Measurements from ENCODE around the gene DOCK1.

Gene DOCK1

DNA sequence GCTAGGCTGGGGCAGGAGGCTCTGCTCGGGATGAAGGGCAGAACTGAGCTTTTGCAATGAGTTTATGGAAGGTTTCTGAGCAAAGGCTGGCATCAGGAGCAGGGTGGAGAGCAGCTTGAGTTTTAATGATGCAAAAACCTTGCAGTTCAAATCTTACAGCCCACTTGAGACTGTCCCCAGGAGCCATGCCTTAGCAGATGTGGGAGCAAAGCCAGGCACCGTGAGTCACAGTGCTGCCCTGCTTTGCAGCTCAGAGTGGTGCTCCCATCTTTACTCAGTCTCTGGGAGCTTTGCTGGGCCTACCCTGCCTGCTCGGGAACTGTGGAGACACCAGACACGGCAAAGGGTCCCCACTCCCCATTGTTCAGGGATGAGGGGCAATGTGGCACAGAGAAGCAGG lies 521.5 kb downstream of the DOCK1 start:
- DNase-seq (ENCODE audit: low read depth in 2 of 2): no peak

GRCh38 chr10:127427926-127428325 lies 522.7 kb downstream of the DOCK1 start:
- no peak for DNase-seq (ENCODE audit: low read depth in 2 of 2)

GRCh38 chr10:127428385-127428980 lies 523.3 kb downstream of the DOCK1 start:
- no peak for DNase-seq (ENCODE audit: low read depth in 2 of 2)

- DNase-seq (ENCODE audit: low read depth in 2 of 2): no peak
These were observed 524.5 kb downstream of the DOCK1 start for GRCh38 chr10:127429601-127430312.

GRCh38 chr10:127431525-127431924 lies 526.3 kb downstream of the DOCK1 start:
- no peak for DNase-seq (ENCODE audit: low read depth in 2 of 2)

DNA sequence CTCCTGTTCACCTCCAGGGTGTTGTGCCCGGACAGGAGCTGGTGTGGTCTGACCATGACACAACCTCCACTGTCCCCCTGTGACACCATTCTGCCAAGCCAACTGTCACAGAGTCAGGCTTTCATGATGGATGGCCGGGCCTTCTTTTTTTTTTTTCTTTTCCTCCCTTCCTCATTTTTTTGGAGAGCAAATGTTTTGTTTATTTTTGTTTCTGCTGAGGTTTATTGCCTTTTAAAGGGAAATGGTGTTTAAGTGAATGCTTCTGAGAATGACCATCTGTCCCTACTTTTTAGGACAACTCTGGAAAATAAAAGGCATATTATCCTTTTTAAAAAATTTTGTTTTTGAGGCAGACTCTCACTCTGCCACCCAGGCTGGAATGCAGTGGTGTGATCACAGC lies 528.8 kb downstream of the DOCK1 start:
- DNase-seq (ENCODE audit: low read depth in 2 of 2): no peak

- no peak for DNase-seq (ENCODE audit: low read depth in 2 of 2)
These were observed 530.0 kb downstream of the DOCK1 start for GRCh38 chr10:127435246-127435645.

GRCh38 chr10:127440371-127440770 lies 535.1 kb downstream of the DOCK1 start:
- no peak for DNase-seq (ENCODE audit: low read depth in 2 of 2)

GRCh38 chr10:127441350-127442219 lies 536.4 kb downstream of the DOCK1 start:
- no peak for DNase-seq (ENCODE audit: low read depth in 2 of 2)

DNA sequence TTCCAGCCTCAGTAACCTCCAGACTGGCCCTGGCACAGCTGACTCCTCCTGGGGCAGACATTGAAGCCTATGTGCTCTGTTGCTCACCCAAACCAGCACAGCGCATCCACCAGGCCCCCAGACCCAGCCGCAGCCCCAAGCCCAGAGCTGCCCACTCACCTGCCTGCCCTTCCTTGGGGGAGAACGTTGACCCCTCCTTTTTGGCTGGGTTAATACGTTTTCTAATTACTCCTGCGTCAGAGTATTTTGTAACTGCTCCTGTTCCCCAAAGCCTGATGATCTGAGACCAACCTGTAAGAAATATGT lies 536.9 kb downstream of the DOCK1 start:
- DNase-seq (ENCODE audit: low read depth in 2 of 2): no peak

DNA sequence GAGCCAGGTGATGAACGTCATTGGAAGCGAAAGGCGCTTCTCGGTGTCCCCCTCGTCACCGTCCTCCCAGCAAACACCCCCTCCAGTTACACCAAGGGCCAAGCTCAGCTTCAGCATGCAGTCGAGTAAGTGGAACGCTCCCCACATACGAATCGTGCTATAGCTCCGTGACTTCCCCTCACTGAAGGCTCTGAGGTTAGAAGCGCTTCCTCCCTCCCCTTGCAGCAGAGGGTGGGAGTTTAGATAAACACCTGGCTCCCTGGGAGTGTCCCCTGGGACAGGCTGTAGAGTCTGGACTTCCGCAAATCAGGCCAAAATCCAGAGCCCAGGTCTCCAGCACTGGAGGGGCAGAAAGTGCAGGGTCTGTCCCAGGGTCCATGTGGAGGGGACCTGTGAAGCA lies 538.9 kb downstream of the DOCK1 start:
- DNase-seq (ENCODE audit: low read depth in 2 of 2): no peak

DNA sequence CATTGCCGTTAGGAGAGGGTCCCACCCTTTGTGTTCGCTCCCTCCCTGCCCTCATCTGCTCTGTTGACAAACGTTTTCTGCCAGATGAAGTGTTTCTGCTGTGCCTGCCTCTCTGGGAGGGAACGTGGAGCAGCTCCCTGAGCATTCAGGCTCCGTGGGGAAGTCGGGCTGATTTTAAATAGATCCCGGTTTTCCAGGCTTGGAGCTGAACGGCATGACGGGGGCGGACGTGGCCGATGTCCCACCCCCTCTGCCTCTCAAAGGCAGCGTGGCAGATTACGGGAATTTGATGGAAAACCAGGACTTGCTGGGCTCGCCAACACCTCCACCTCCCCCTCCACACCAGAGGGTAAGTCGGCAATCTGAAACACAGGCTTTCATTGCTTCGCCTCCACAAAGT lies 542.0 kb downstream of the DOCK1 start:
- DNase-seq (ENCODE audit: low read depth in 2 of 2): no peak

GRCh38 chr10:127449490-127449889 lies 544.3 kb downstream of the DOCK1 start:
- no peak for DNase-seq (ENCODE audit: low read depth in 2 of 2)

- DNase-seq (ENCODE audit: low read depth in 2 of 2): no peak
These were observed 545.4 kb downstream of the DOCK1 start for GRCh38 chr10:127450644-127451043.

- no peak for DNase-seq (ENCODE audit: low read depth in 2 of 2)
These were observed 546.4 kb downstream of the DOCK1 start for GRCh38 chr10:127451628-127452027.

DNA sequence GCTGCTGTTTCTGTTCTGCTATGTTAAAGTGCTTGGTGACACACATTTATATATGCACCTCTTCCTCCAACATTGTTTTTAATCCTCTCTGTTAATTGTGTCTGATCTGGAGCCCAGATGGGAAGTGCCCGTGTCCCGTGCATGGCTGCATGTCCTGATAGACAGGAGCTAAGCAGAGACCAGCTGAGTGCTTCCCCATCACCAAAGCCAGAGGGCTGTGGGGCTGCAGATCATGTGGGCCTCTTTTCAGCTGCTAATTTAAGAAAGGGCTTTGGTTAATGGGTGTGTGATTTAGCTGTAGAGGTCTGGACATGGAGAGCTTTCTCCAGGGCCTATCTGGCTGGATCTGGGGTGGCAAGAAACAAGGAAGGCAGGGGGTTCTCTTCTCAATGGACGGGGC lies 547.3 kb downstream of the DOCK1 start:
- DNase-seq (ENCODE audit: low read depth in 2 of 2): no peak

- no peak for DNase-seq (ENCODE audit: low read depth in 2 of 2)
These were observed 548.5 kb downstream of the DOCK1 start for GRCh38 chr10:127453706-127454105.

- no peak for DNase-seq (ENCODE audit: low read depth in 2 of 2)
These were observed 550.9 kb downstream of the DOCK1 start for GRCh38 chr10:127456122-127456521.

DNA sequence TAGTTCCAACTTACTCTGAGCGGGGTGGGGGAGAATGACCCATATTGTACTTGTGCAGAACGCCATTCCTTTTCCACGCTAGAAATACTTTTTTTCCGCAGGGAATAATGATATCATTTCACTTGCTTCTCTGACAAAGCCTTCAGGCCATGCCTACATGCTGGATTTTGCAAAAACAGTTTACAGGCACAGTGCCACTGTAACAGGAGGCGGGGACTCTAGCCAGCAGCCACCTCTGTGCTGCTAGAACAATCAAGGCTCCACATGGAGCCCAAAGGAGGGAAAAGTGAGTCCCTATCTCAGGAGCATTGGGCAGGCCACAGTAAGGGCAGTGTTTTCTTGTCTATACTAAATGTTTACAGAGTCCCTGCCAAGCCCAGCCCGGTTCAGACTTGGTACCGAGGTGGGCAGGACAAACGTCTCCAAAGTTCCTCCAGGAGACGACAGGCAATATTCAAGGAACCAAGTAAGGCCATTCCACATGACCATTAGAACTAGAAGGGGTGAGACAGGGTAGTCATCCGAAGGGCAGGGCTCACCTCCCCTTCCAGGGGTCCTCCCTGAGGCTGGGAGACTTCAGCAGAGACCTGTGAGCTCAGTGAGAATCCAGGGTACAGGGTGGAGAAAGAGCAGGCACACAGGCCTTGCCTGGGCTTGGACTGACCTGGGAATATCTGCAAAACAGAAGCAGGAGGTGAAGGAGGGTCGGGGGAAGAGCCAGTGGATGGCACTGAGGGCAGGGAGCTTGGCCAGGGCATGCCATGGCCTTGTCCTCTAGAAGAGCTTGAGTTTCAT lies 553.0 kb downstream of the DOCK1 start:
- no peak for DNase-seq (ENCODE audit: low read depth in 2 of 2)

DNA sequence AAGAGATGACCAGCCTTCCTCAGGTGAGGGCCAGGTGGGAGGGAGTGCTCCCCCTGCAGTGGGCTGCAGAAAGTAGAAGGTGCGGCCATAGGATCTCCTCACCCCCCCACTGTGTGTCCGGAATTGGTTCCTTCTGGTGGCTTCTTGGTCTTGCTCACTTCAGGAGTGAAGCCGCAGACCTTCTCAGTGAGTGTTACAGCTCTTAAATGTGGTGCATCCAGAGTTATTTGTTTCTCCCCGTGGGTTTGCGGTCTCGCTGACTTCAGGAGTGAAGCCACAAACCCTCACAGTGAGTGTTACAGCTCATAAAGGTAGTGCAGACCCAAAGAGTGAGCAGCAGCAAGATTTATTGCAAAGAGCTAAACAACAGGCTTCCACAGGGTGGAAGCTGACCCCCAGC lies 553.6 kb downstream of the DOCK1 start:
- DNase-seq (ENCODE audit: low read depth in 2 of 2): no peak

GRCh38 chr10:127459918-127460317 lies 554.7 kb downstream of the DOCK1 start:
- no peak for DNase-seq (ENCODE audit: low read depth in 2 of 2)

GRCh38 chr10:127462643-127463295 lies 557.5 kb downstream of the DOCK1 start:
- DNase-seq (ENCODE audit: low read depth in 2 of 2): no peak
